Uterus (tissue), 2 donors: Measurements from ENCODE around the gene UPK3BL2.
"Not testable (repeated sequence)": the region's sequence is repeated elsewhere in the genome, so short reads cannot be mapped to it uniquely, and the experiment has no call there.

Experiments used
- CTCF ChIP-seq, 4 experiments: fragments of 200-600 bp in 2 of 4; fragments of 450-650 bp in 2 of 4; sonication (generic) in 2 of 4; IDR thresholded peaks; one replicate each; pipeline ENCODE4 v1.5.1; 2016 to 2019; ENCODE audit warnings: antibody characterized with exemption in 4 of 4, mild to moderate bottlenecking in 2 of 4, moderate library complexity in 1 of 4
- POLR2A ChIP-seq, 2 donors: fragments of 450-650 bp; IDR thresholded peaks; one replicate each; pipeline ENCODE4 v1.6.1; 2016; ENCODE audit warnings: antibody characterized with exemption in 2 of 2, mild to moderate bottlenecking in 1 of 2, moderate library complexity in 1 of 2

GRCh38 chr7:102494026-102494425 is 49.5 kb downstream of the UPK3BL2 start:
- not testable (repeated sequence) for TF ChIP-seq CTCF, POLR2A (IDR thresholded peaks at IDR 0.05)
